ENCODE data around the gene ARHGAP18. TPM values are rescaled to one million over a fixed set of nuclear protein-coding genes. Genes with fewer than 3 reads are reported as not detected.
A peak's percentile ranks its signal among the peaks of the same experiment; 100 is the strongest.

ARHGAP18 gene
- total RNA-seq, 6 experiments from 2014 or later, result 70.8 to 81.2 (median 76.0) TPM

DNA sequence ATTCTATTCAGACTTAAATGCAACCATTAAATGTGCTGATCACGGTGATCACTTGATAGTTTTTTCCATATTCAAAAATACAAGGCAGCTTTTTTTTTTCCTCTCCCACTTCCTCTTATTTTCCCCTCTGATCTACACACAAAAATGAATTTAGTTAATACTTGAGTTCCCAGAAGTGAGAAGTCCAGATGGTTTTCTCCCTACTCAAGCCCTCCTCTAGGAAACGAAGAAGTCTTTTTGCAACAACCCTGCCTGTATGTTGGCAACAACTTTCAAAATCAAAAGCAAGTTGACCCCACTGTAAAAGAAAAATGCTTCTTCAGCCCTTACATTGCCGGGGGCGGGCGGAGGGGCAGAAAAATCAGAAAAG, 24.3 kb downstream of the ARHGAP18 start:
- Mint-ChIP-seq H3K9me3 (0 out of 2 replicates have a peak, but pooled peaks cover 3% of the 10 kb centered on the region), H3K36me3 (ENCODE audit: low read depth) (peaks cover 54% of the 10 kb centered on the region), H3K27ac (peak overlapping the region; percentile 72), H3K4me1 (ENCODE audit: low read depth) (peaks cover 94% of the 10 kb centered on the region), H3K4me3 (peak overlapping the region; percentile 21; the same call in 1 of the 2 replicates), H3K27me3 (ENCODE audit: insufficient read depth) (peaks cover 2% of the 10 kb centered on the region; the same call in 1 of the 2 replicates)
- DNase-seq, result no peak
- TF ChIP-seq, protein P1, sequence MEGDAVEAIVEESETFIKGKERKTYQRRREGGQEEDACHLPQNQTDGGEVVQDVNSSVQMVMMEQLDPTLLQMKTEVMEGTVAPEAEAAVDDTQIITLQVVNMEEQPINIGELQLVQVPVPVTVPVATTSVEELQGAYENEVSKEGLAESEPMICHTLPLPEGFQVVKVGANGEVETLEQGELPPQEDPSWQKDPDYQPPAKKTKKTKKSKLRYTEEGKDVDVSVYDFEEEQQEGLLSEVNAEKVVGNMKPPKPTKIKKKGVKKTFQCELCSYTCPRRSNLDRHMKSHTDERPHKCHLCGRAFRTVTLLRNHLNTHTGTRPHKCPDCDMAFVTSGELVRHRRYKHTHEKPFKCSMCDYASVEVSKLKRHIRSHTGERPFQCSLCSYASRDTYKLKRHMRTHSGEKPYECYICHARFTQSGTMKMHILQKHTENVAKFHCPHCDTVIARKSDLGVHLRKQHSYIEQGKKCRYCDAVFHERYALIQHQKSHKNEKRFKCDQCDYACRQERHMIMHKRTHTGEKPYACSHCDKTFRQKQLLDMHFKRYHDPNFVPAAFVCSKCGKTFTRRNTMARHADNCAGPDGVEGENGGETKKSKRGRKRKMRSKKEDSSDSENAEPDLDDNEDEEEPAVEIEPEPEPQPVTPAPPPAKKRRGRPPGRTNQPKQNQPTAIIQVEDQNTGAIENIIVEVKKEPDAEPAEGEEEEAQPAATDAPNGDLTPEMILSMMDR (IDR thresholded peaks at IDR 0.05), result no peak

DNA sequence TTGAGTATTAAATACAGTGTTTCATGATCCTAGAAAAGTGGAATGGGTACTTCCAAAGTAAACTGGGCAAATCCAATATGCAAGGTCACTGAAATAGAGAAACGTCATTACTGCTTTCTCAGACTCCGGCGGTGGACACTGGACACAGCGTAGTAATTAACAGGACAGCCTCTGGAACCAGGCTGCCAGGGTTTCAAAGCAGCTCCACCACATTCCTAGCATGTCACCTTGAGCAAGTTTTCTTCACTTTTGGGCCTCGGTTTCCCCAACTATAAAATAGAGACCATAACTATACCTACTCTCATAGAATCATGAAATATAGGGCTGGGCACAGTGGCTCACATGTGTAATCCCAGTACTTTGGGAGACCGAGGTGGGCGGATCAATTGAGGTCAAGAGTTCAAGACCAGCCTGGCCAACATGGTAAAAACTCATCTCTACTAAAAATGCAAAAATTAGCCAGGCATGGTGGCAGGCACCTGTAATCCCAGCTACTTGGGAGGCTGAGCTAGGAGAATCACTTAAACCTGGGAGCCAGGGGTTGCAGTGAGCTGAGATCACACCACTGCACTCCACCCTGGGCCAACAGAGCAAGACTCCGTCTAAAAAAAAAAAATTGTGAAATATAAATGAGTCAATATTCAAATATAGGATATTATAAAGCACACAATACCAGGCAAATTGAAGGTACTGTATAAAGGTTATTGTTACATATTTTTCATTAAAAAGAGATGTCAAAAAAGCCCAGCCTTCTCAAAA, 24.9 kb downstream of the ARHGAP18 start:
- 0 out of 2 replicates have a peak, but pooled peaks cover 4% of the 10 kb centered on the region for H3K9me3 Mint-ChIP-seq
- peak overlapping the region; percentile 82 for H3K27ac Mint-ChIP-seq
- H3K4me1 Mint-ChIP-seq (ENCODE audit: low read depth), result peaks cover 94% of the 10 kb centered on the region

DNA sequence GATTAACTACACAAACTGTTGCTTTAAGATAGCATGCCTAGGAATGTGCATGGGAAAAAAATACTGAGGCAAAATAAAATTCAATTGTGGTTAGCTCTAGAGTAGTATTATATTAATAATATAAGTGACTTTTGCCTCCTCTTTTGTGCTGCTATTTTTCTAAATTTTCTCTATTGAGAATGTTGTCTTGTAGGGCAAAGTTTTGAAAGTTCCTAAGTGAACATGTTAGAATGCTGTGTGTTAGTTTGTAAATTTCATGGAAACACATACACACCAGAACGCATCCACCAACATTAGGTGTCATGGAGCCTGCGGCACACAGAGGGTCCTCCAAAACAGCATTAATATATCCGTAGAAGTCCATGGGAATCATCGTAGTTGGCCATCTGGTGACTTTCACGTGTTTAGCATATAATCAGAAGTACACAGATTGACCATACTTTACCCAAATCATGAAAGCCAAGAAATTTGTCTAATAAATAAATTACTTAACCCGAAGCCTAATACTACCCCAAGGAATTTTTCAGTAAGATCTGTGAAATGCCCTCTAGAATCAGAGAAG, 25.6 kb downstream of the ARHGAP18 start:
- H3K27me3 Mint-ChIP-seq (ENCODE audit: insufficient read depth), result peaks cover 4% of the 10 kb centered on the region; the same call in 1 of the 2 replicates
- H3K9me3 Mint-ChIP-seq, result 0 out of 2 replicates have a peak, but pooled peaks cover 4% of the 10 kb centered on the region
- no peak for DNase-seq
- TF ChIP-seq, protein P1 (IDR thresholded peaks at IDR 0.05), result no peak
- peaks cover 55% of the 10 kb centered on the region for H3K36me3 Mint-ChIP-seq (ENCODE audit: low read depth)
- H3K27ac Mint-ChIP-seq, result peak overlapping the region; percentile 82
- peaks cover 94% of the 10 kb centered on the region for H3K4me1 Mint-ChIP-seq (ENCODE audit: low read depth)
- H3K4me3 Mint-ChIP-seq, result peak overlapping the region; percentile 72

More for the DNA sequence above, 24.9 kb downstream of the ARHGAP18 start:
- peaks cover 57% of the 10 kb centered on the region for H3K36me3 Mint-ChIP-seq (ENCODE audit: low read depth)
- DNase-seq, result no peak
- H3K4me3 Mint-ChIP-seq, result no peak overlapping the region; the same call in 1 of the 2 replicates
- TF ChIP-seq, protein P1 (IDR thresholded peaks at IDR 0.05), result no peak
- H3K27me3 Mint-ChIP-seq (ENCODE audit: insufficient read depth), result peaks cover 2% of the 10 kb centered on the region; the same call in 1 of the 2 replicates

DNA sequence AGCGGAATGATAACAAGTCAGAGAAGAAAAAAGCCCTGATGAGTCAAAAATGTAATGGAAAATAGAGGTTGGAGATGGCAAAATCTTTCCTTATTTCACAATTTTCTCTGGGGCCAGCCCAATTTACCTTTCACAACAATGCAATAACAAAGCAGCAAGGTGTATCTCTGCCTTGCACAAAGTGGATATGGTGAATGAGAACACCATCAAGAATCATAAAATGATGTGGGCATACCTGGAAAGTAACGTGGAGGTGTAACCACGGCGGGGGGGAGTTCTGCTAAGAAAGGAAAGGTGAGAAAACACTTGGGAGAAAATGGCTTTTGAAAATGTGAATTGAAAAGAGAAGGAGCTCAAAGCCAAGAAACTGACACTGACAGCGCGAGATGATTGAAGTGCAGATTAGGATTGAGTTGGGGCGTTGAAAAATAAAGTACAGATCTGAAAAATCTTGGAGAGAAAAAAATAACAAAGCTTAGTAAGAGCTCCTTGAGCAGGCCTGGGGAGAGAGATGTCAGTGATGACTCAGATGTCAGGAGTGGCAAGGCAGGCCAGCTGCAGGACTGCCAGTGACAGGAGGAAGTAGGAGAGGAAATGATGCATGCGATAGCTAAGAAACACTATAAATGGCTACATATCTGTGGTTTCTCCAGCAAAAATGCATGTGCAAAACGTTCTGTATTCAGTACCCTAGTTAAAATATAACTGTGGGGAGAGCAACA, 26.2 kb downstream of the ARHGAP18 start:
- TF ChIP-seq, protein P1 (IDR thresholded peaks at IDR 0.05), result no peak
- Mint-ChIP-seq H3K27me3 (ENCODE audit: insufficient read depth) (peaks cover 4% of the 10 kb centered on the region; the same call in 1 of the 2 replicates), H3K9me3 (0 out of 2 replicates have a peak, but pooled peaks cover 4% of the 10 kb centered on the region), H3K36me3 (ENCODE audit: low read depth) (peaks cover 49% of the 10 kb centered on the region), H3K4me3 (peak overlapping the region; percentile 72), H3K27ac (peak overlapping the region; percentile 82), H3K4me1 (ENCODE audit: low read depth) (peaks cover 94% of the 10 kb centered on the region)
- peak; percentile 98 for DNase-seq

DNA sequence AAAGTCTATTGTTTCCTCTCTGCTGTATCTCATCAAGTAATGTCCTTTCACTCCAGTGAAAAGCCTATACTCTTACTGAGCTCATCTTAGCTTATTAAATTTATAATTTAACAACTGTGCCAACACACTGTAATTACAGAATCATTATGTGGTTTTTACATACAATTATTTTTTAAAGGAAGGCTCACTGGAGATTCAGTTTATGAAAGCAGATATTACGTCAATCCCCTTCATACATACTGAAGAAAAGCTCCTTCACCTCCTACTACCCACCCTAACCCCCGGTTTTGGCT, 28.1 kb downstream of the ARHGAP18 start:
- TF ChIP-seq, protein P1 (IDR thresholded peaks at IDR 0.05), result no peak

More for the DNA sequence above, 28.1 kb downstream of the ARHGAP18 start:
- Mint-ChIP-seq H3K4me3 (no peak overlapping the region), H3K36me3 (ENCODE audit: low read depth) (peaks cover 54% of the 10 kb centered on the region), H3K4me1 (ENCODE audit: low read depth) (peaks cover 94% of the 10 kb centered on the region), H3K27me3 (ENCODE audit: insufficient read depth) (peaks cover 4% of the 10 kb centered on the region; the same call in 1 of the 2 replicates), H3K9me3 (0 out of 2 replicates have a peak, but pooled peaks cover 4% of the 10 kb centered on the region), H3K27ac (peak overlapping the region; percentile 94)
- no peak for DNase-seq
